Neural cell (in vitro differentiated cells): Measurements from ENCODE around the gene HPGD.

Experiments
- EP300 ChIP-seq: fragments of 450-650 bp; conservative IDR thresholded peaks from 2 replicates; pipeline ENCODE4 v1.6.1; 2014; ENCODE audit warnings: antibody characterized with exemption, mild to moderate bottlenecking, moderate library complexity; ENCODE audit not compliant: poor library complexity, severe bottlenecking
- EZH2 ChIP-seq: fragments of 200-600, 300-800 bp; shearing (Covaris generic), sonication (generic); IDR thresholded peaks from 2 replicates; pipeline ENCODE4 v1.6.1; 2014; ENCODE audit warnings: antibody characterized with exemption, low read length, borderline replicate concordance, mild to moderate bottlenecking; ENCODE audit not compliant: insufficient read depth, poor library complexity, severe bottlenecking
- POLR2AphosphoS5 ChIP-seq: IDR thresholded peaks from 2 replicates; pipeline ENCODE4 v1.6.1; 2012
- TAF1 ChIP-seq: IDR thresholded peaks from 2 replicates; pipeline ENCODE4 v1.6.1; 2012; ENCODE audit warnings: low read depth
- TF ChIP-seq, protein P1 (sequence below): fragments of 450-650 bp; IDR thresholded peaks from 2 replicates; pipeline ENCODE4 v1.5.1; 2014; ENCODE audit warnings: antibody characterized with exemption, mild to moderate bottlenecking, moderate library complexity; ENCODE audit not compliant: poor library complexity, severe bottlenecking
- TF ChIP-seq, protein P2 (sequence below): IDR thresholded peaks from 2 replicates; pipeline ENCODE4 v1.6.1; 2012; ENCODE audit warnings: borderline replicate concordance

DNA sequence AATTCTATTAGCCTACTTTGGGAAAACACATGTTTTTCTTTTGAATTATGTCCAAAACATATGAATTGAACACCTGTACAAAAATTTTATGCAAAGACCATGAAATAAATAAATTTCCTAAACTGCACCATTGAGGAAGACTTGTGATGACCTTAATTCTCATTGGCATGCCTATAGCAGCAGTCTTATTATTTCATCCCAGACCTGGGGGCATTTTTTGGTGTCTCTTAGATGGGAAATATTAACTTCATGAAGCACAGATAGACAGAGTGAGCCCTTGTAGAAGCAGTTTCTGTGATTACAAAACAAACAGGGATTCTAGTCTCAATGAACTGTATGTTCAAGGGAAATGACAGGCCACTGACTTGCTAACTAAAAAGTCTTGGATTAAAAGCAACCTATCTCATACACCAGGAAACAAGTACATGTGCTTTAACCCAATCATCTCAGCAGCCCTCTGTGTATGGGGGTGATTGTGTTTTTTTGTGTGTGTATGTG is 32.0 kb upstream of the HPGD start:
- TF ChIP-seq EZH2 (no peak), POLR2AphosphoS5 (no peak), EP300 (no peak), TAF1 (no peak)
- TF ChIP-seq, protein P1, sequence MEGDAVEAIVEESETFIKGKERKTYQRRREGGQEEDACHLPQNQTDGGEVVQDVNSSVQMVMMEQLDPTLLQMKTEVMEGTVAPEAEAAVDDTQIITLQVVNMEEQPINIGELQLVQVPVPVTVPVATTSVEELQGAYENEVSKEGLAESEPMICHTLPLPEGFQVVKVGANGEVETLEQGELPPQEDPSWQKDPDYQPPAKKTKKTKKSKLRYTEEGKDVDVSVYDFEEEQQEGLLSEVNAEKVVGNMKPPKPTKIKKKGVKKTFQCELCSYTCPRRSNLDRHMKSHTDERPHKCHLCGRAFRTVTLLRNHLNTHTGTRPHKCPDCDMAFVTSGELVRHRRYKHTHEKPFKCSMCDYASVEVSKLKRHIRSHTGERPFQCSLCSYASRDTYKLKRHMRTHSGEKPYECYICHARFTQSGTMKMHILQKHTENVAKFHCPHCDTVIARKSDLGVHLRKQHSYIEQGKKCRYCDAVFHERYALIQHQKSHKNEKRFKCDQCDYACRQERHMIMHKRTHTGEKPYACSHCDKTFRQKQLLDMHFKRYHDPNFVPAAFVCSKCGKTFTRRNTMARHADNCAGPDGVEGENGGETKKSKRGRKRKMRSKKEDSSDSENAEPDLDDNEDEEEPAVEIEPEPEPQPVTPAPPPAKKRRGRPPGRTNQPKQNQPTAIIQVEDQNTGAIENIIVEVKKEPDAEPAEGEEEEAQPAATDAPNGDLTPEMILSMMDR = no peak
- TF ChIP-seq, protein P2, sequence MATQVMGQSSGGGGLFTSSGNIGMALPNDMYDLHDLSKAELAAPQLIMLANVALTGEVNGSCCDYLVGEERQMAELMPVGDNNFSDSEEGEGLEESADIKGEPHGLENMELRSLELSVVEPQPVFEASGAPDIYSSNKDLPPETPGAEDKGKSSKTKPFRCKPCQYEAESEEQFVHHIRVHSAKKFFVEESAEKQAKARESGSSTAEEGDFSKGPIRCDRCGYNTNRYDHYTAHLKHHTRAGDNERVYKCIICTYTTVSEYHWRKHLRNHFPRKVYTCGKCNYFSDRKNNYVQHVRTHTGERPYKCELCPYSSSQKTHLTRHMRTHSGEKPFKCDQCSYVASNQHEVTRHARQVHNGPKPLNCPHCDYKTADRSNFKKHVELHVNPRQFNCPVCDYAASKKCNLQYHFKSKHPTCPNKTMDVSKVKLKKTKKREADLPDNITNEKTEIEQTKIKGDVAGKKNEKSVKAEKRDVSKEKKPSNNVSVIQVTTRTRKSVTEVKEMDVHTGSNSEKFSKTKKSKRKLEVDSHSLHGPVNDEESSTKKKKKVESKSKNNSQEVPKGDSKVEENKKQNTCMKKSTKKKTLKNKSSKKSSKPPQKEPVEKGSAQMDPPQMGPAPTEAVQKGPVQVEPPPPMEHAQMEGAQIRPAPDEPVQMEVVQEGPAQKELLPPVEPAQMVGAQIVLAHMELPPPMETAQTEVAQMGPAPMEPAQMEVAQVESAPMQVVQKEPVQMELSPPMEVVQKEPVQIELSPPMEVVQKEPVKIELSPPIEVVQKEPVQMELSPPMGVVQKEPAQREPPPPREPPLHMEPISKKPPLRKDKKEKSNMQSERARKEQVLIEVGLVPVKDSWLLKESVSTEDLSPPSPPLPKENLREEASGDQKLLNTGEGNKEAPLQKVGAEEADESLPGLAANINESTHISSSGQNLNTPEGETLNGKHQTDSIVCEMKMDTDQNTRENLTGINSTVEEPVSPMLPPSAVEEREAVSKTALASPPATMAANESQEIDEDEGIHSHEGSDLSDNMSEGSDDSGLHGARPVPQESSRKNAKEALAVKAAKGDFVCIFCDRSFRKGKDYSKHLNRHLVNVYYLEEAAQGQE = no peak
